Measurements from ENCODE around the gene PUS1. TPM values are rescaled to one million over a fixed set of nuclear protein-coding genes. Genes with fewer than 3 reads are reported as not detected.

The PUS1 gene
- total and polyA plus RNA-seq, 2 donors (not counting 1 experiment from before 2014, with no cell fraction given) = 50.1 to 99.5 TPM

DNA sequence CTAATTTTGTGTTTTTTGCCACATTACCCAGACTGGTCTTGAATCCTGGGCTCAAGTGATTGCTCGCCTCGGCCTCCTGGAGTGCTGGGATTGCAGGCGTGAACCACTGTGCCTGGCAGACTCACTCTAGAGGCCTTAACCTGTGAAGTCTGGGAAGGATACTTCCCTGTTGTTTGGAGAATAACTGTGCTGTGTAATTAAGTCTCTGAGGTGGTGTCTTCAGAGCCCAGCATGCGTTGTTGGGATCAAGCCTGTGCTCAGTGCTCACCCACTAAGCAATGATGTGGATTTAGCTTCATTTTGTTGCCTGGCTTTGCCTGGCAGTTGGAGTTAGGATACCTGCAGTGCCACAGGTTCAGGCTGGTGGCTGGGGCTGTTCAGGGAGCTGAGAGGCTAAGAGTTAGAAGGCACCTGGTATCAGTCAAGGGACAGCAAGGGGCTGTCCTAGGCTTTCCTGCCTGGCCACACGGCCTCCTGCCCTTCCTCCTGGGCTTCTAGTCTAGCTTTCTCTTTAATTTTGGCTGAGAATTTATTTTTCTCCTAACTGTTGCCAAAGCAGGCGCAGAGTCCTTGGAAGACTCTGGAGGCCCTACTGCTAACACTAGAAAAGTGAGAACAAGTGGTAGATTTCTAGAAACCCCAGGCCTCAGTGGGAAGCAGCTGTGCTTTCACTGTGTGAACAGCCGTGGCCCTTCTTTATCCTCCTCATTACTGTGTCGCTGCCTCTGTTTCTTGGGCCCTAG, 59.1 kb downstream of the PUS1 start:
- H3K9ac ChIP-seq (ENCODE audit: low read length) = no peak overlapping the region
- Mint-ChIP-seq H3K9me3 (ENCODE audit: insufficient read depth) (no peaks in the 10 kb centered on the region), H3K27me3 (no peaks in the 10 kb centered on the region), H3K4me1 (no peaks in the 10 kb centered on the region), H3K27ac (no peak overlapping the region), H3K4me3 (no peak overlapping the region)
- H4K20me1 ChIP-seq (ENCODE audit: control insufficient read depth, insufficient read depth, low read length, poor library complexity, severe bottlenecking) = peaks cover 2% of the 10 kb centered on the region
- ChIA-PET POLR2A (no interaction called here), CTCF (interaction anchor here (1.7 kb wide), 1 partner anchor 137 kb away, joined by 5 read pairs; no protein-coding TSS in a partner anchor)
- DNase-seq = no peak
- no peaks in the 10 kb centered on the region for H3K79me2 ChIP-seq (ENCODE audit: control insufficient read depth, insufficient read depth, low read length)
- no peak overlapping the region for H3K4me3 ChIP-seq (ENCODE audit: control extremely low read depth in 1 of 5, extremely low read depth in 1 of 5, insufficient read depth in 1 of 5, low read depth in 2 of 5, low read length in 4 of 5)
- 100% methylated on average over 6 of the region's 8 CpGs for WGBS (ENCODE audit: insufficient coverage)
- H2AFZ ChIP-seq (ENCODE audit: insufficient read depth, low read depth, low read length, poor library complexity, severe bottlenecking) = no peak overlapping the region
- no peaks in the 10 kb centered on the region for H3K4me1 ChIP-seq (ENCODE audit: control insufficient read depth in 2 of 2, insufficient read depth in 2 of 2, low read length in 2 of 2)
- no peaks in the 10 kb centered on the region for H3K9me3 ChIP-seq (ENCODE audit: control extremely low read depth in 1 of 3, control insufficient read depth in 2 of 3, insufficient read depth in 1 of 3, low read length in 2 of 3)
- H3K4me2 ChIP-seq (replicated peaks; ENCODE audit: low read depth, low read length, poor library complexity, severe bottlenecking) = no peak overlapping the region
- H3K36me3 ChIP-seq (replicated peaks in 1 of 2; ENCODE audit: control extremely low read depth in 1 of 2, control insufficient read depth in 1 of 2, extremely low read depth in 1 of 2, insufficient read depth in 2 of 2, low read length in 1 of 2) = peaks cover 2 to 86% of the 10 kb centered on the region in 2 experiments
- H3K27ac ChIP-seq (ENCODE audit: low read length in 2 of 2) = no peak overlapping the region
- no peaks in the 10 kb centered on the region for H3K27me3 ChIP-seq (replicated peaks in 1 of 4; ENCODE audit: control extremely low read depth in 1 of 4, control insufficient read depth in 3 of 4, insufficient read depth in 4 of 4, low read length in 3 of 4)
- no peak for TF ChIP-seq EZH2 (IDR thresholded peaks at IDR 0.05; ENCODE audit: borderline replicate concordance, insufficient read depth, low read depth, low read length, poor library complexity, severe bottlenecking)
- TF ChIP-seq, protein P1, sequence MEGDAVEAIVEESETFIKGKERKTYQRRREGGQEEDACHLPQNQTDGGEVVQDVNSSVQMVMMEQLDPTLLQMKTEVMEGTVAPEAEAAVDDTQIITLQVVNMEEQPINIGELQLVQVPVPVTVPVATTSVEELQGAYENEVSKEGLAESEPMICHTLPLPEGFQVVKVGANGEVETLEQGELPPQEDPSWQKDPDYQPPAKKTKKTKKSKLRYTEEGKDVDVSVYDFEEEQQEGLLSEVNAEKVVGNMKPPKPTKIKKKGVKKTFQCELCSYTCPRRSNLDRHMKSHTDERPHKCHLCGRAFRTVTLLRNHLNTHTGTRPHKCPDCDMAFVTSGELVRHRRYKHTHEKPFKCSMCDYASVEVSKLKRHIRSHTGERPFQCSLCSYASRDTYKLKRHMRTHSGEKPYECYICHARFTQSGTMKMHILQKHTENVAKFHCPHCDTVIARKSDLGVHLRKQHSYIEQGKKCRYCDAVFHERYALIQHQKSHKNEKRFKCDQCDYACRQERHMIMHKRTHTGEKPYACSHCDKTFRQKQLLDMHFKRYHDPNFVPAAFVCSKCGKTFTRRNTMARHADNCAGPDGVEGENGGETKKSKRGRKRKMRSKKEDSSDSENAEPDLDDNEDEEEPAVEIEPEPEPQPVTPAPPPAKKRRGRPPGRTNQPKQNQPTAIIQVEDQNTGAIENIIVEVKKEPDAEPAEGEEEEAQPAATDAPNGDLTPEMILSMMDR (IDR thresholded peaks at IDR 0.05) = no peak
- intact Hi-C loops (cut with micrococcal nuclease) = no loop called here
- no peak for ATAC-seq (ENCODE audit: low read depth)

DNA sequence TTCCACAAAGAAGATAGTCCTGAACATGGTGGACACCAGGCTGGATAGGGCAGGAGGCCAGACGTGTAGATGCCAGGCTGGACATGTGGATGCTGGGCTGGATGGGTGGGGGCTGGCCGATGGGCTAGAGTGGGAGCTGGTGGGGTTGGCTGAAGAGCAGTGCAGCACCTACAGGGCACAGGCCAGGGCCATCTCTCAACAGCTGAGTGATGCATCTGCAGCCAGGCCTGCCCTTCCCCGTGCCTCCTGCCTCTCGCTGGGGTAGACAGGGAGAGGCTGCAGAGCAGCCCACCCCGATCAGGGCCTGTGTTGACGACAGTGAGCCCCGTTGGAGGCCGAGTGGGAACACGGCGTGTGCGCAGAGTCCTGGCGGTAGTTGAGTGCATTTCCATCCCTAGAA, 59.9 kb downstream of the PUS1 start:
- CTCF ChIA-PET = interaction anchor here (1.7 kb wide), 1 partner anchor 138 kb away, joined by 5 read pairs; no protein-coding TSS in a partner anchor
- DNase-seq = no peak
- Histone ChIP-seq H4K20me1 (ENCODE audit: control insufficient read depth, insufficient read depth, low read length, poor library complexity, severe bottlenecking) (no peaks in the 10 kb centered on the region), H3K4me1 (ENCODE audit: control insufficient read depth in 2 of 2, insufficient read depth in 2 of 2, low read length in 2 of 2) (no peaks in the 10 kb centered on the region), H3K27me3 (replicated peaks in 1 of 4; ENCODE audit: control extremely low read depth in 1 of 4, control insufficient read depth in 3 of 4, insufficient read depth in 4 of 4, low read length in 3 of 4) (no peaks in the 10 kb centered on the region), H2AFZ (ENCODE audit: insufficient read depth, low read depth, low read length, poor library complexity, severe bottlenecking) (no peak overlapping the region), H3K4me2 (replicated peaks; ENCODE audit: low read depth, low read length, poor library complexity, severe bottlenecking) (no peak overlapping the region), H3K9me3 (ENCODE audit: control extremely low read depth in 1 of 3, control insufficient read depth in 2 of 3, insufficient read depth in 1 of 3, low read length in 2 of 3) (no peaks in the 10 kb centered on the region), H3K79me2 (ENCODE audit: control insufficient read depth, insufficient read depth, low read length) (no peaks in the 10 kb centered on the region), H3K27ac (ENCODE audit: low read length in 2 of 2) (no peak overlapping the region), H3K36me3 (replicated peaks in 1 of 2; ENCODE audit: control extremely low read depth in 1 of 2, control insufficient read depth in 1 of 2, extremely low read depth in 1 of 2, insufficient read depth in 2 of 2, low read length in 1 of 2) (peaks cover 4 to 88% of the 10 kb centered on the region in 2 experiments), H3K9ac (ENCODE audit: low read length) (no peak overlapping the region), H3K4me3 (ENCODE audit: control extremely low read depth in 1 of 5, extremely low read depth in 1 of 5, insufficient read depth in 1 of 5, low read depth in 2 of 5, low read length in 4 of 5) (no peak overlapping the region)
- no peak overlapping the region for H3K27ac Mint-ChIP-seq
- 97% methylated on average over 12 of the region's 12 CpGs for WGBS (ENCODE audit: insufficient coverage)
- no peak for TF ChIP-seq EZH2 (IDR thresholded peaks at IDR 0.05; ENCODE audit: borderline replicate concordance, insufficient read depth, low read depth, low read length, poor library complexity, severe bottlenecking)
- TF ChIP-seq, protein P1 (IDR thresholded peaks at IDR 0.05) = no peak
- ATAC-seq (ENCODE audit: low read depth) = no peak
- intact Hi-C loops (cut with micrococcal nuclease) = no loop called here
- POLR2A ChIA-PET = no interaction called here
- no peaks in the 10 kb centered on the region for H3K27me3 Mint-ChIP-seq
- no peaks in the 10 kb centered on the region for H3K9me3 Mint-ChIP-seq (ENCODE audit: insufficient read depth)
- no peaks in the 10 kb centered on the region for H3K4me1 Mint-ChIP-seq
- H3K4me3 Mint-ChIP-seq = no peak overlapping the region
